GM23248 (cell line): ENCODE data around the gene NDUFA3. TPM values are rescaled to one million over a fixed set of nuclear protein-coding genes. Genes with fewer than 3 reads are reported as not detected.

Source experiments
- DNase-seq: peaks from one replicate; pipeline ENCODE4 v3.0.0-alpha.2; 2015
- H2AFZ ChIP-seq: fragments of 200-600 bp; sonication (generic); 2 replicates; pipeline ENCODE4 v1.6.1; 2016; ENCODE audit warnings: antibody characterized with exemption
- H3F3A ChIP-seq: fragments of 200-600 bp; sonication (generic); 2 replicates; pipeline ENCODE4 v1.6.1; 2016; ENCODE audit warnings: mild to moderate bottlenecking, antibody characterized with exemption, mixed run types; ENCODE audit not compliant: insufficient read depth
- H3K27ac ChIP-seq: fragments of 200-600 bp; sonication (generic); 2 replicates; pipeline ENCODE4 v1.5.1; 2016; ENCODE audit warnings: mild to moderate bottlenecking
- H3K27me3 ChIP-seq: fragments of 200-600 bp; sonication (generic); replicated peaks from 2 replicates; pipeline ENCODE4 v1.6.1; 2016; ENCODE audit warnings: mild to moderate bottlenecking; ENCODE audit not compliant: insufficient read depth
- H3K36me3 ChIP-seq: fragments of 200-600 bp; sonication (generic); 2 replicates; pipeline ENCODE4 v1.6.1; 2016; ENCODE audit warnings: low read depth, mild to moderate bottlenecking
- H3K4me1 ChIP-seq: fragments of 200-600 bp; sonication (generic); 2 replicates; pipeline ENCODE4 v1.6.1; 2016; ENCODE audit warnings: mild to moderate bottlenecking; ENCODE audit not compliant: insufficient read depth
- H3K4me2 ChIP-seq: fragments of 200-600 bp; sonication (generic); one replicate; pipeline ENCODE4 v1.6.1; 2016; ENCODE audit warnings: mild to moderate bottlenecking; ENCODE audit not compliant: unreplicated experiment
- H3K4me3 ChIP-seq: fragments of 200-600 bp; sonication (generic); 2 replicates; pipeline ENCODE4 v1.5.1; 2016; ENCODE audit warnings: mild to moderate bottlenecking
- H3K79me2 ChIP-seq: fragments of 200-600 bp; sonication (generic); 2 replicates; pipeline ENCODE4 v1.6.1; 2016; ENCODE audit warnings: mild to moderate bottlenecking; ENCODE audit not compliant: insufficient read depth
- H3K9ac ChIP-seq: fragments of 200-600 bp; sonication (generic); 2 replicates; pipeline ENCODE4 v1.6.1; 2016; ENCODE audit warnings: mild to moderate bottlenecking
- H3K9me2 ChIP-seq: fragments of 200-600 bp; sonication (generic); 2 replicates; pipeline ENCODE4 v1.6.1; 2016; ENCODE audit warnings: mixed run types, mild to moderate bottlenecking, moderate library complexity; ENCODE audit not compliant: insufficient read depth
- H3K9me3 ChIP-seq: fragments of 200-600 bp; sonication (generic); one replicate; pipeline ENCODE4 v1.6.1; 2017; ENCODE audit warnings: low read depth
- H4K20me1 ChIP-seq: fragments of 200-600 bp; sonication (generic); 2 replicates; pipeline ENCODE4 v1.6.0; 2016; ENCODE audit not compliant: insufficient read depth
- EZH2 ChIP-seq: fragments of 200-600 bp; sonication (generic); IDR thresholded peaks from 2 replicates; pipeline ENCODE4 v1.6.1; 2018; ENCODE audit warnings: antibody characterized with exemption, mild to moderate bottlenecking; ENCODE audit not compliant: insufficient read depth, poor library complexity, severe bottlenecking
- EZH2phosphoT487 ChIP-seq: fragments of 200-600 bp; sonication (generic); IDR thresholded peaks from 2 replicates; pipeline ENCODE4 v1.6.1; 2018; ENCODE audit warnings: antibody characterized with exemption, moderate library complexity, mild to moderate bottlenecking, low read depth; ENCODE audit not compliant: insufficient read depth
- WGBS, 2 experiments: methylation state at CpG; one replicate each; pipeline ENCODE4 v1.1.6; 2015 to 2017; ENCODE audit warnings: low lambda C conversion rate in 2 of 2, low coverage in 1 of 2; ENCODE audit errors: missing lambda C conversion rate in 2 of 2; 5-methylcytosine and 5-hydroxymethylcytosine counted together
- in situ Hi-C: fragments of 300-500 bp; cut with MboI; formaldehyde crosslinking; loops from 2 replicates; pipeline ENCODE4 v1.15.0; 2020
- polyA plus RNA-seq: library from polyadenylated mRNA; unstranded; fragments of >200 nt; fragmentation: Nextera tagmentation; extraction: Ambion mirVana; gene quantifications from 2 replicates; pipeline ENCODE4 v1.2.1, GENCODE V29; 2016
- total RNA-seq: library from RNA; depleted of rRNA; stranded (reverse); fragments of >200 nt; shearing (Covaris generic); gene quantifications from 2 replicates; pipeline ENCODE4 v1.2.3, GENCODE V29; 2014

Gene NDUFA3
- total and polyA plus RNA-seq, 2 experiments from 2014 or later = 15.1 to 198 TPM

GRCh38 chr19:54105796-54106195 lies 3.1 kb downstream of the NDUFA3 start:
- H3K79me2 ChIP-seq = peaks cover 37% of the 10 kb centered on the region
- H3K9me2 ChIP-seq = no peaks in the 10 kb centered on the region
- no peaks in the 10 kb centered on the region for H3K4me1 ChIP-seq
- H3K9ac ChIP-seq = no peak overlapping the region
- H3K9me3 ChIP-seq = no peaks in the 10 kb centered on the region
- no peaks in the 10 kb centered on the region for H3K27me3 ChIP-seq
- no peak overlapping the region for H3K4me3 ChIP-seq
- peaks cover 4% of the 10 kb centered on the region; the same call in 1 of the 2 replicates for H3K36me3 ChIP-seq
- no peak for DNase-seq
- H4K20me1 ChIP-seq = no peaks in the 10 kb centered on the region
- H3K27ac ChIP-seq = no peak overlapping the region
- TF ChIP-seq EZH2phosphoT487 (no peak), EZH2 (no peak)
- no peaks in the 10 kb centered on the region for H3F3A ChIP-seq
- no peak overlapping the region for H3K4me2 ChIP-seq
- 92 to 93% methylated on average over 10 of the region's 10 CpGs for WGBS, 2 experiments
- in situ Hi-C loops = no loop called here
- no peak overlapping the region for H2AFZ ChIP-seq

- Histone ChIP-seq H3K4me2 (no peak overlapping the region), H3K4me3 (no peak overlapping the region), H4K20me1 (no peaks in the 10 kb centered on the region), H2AFZ (no peak overlapping the region), H3K79me2 (peaks cover 39% of the 10 kb centered on the region), H3K4me1 (no peaks in the 10 kb centered on the region), H3K36me3 (peaks cover 4% of the 10 kb centered on the region; the same call in 1 of the 2 replicates), H3K27me3 (no peaks in the 10 kb centered on the region), H3K27ac (no peak overlapping the region), H3K9me3 (no peaks in the 10 kb centered on the region), H3K9me2 (no peaks in the 10 kb centered on the region), H3K9ac (no peak overlapping the region), H3F3A (no peaks in the 10 kb centered on the region)
- in situ Hi-C loops = no loop called here
- no peak for DNase-seq
- 78 to 84% methylated on average over 15 of the region's 15 CpGs for WGBS, 2 experiments
- TF ChIP-seq EZH2phosphoT487 = no peak
- TF ChIP-seq EZH2 = no peak
Observed at GRCh38 chr19:54106716-54107115, 4.1 kb downstream of the NDUFA3 start.

- Histone ChIP-seq H3K9me3 (no peaks in the 10 kb centered on the region), H3K9ac (no peak overlapping the region), H3K9me2 (no peaks in the 10 kb centered on the region), H3K4me2 (no peak overlapping the region), H4K20me1 (no peaks in the 10 kb centered on the region), H3K4me1 (no peaks in the 10 kb centered on the region), H3K27ac (no peak overlapping the region), H3F3A (no peaks in the 10 kb centered on the region), H2AFZ (no peak overlapping the region), H3K27me3 (no peaks in the 10 kb centered on the region), H3K4me3 (no peak overlapping the region), H3K36me3 (peaks cover 4% of the 10 kb centered on the region; the same call in 1 of the 2 replicates), H3K79me2 (peaks cover 47% of the 10 kb centered on the region)
- 84 to 86% methylated on average over 18 to 21 of the region's 21 CpGs for WGBS, 2 experiments
- in situ Hi-C loops = no loop called here
- DNase-seq = no peak
- TF ChIP-seq EZH2phosphoT487 = no peak
- no peak for TF ChIP-seq EZH2
Observed at GRCh38 chr19:54107876-54108490, 5.3 kb downstream of the NDUFA3 start.

- no peaks in the 10 kb centered on the region for H3K4me1 ChIP-seq
- peaks cover 4% of the 10 kb centered on the region; the same call in 1 of the 2 replicates for H3K36me3 ChIP-seq
- DNase-seq = no peak
- in situ Hi-C loops = no loop called here
- H2AFZ ChIP-seq = no peak overlapping the region
- WGBS, 2 experiments = 81 to 87% methylated on average over 7 of the region's 7 CpGs
- H3K9ac ChIP-seq = no peak overlapping the region
- no peaks in the 10 kb centered on the region for H3F3A ChIP-seq
- H3K4me2 ChIP-seq = no peak overlapping the region
- H3K79me2 ChIP-seq = peaks cover 47% of the 10 kb centered on the region
- H3K27me3 ChIP-seq = no peaks in the 10 kb centered on the region
- no peaks in the 10 kb centered on the region for H4K20me1 ChIP-seq
- no peak overlapping the region for H3K27ac ChIP-seq
- TF ChIP-seq EZH2 (no peak), EZH2phosphoT487 (no peak)
- no peak overlapping the region for H3K4me3 ChIP-seq
- no peaks in the 10 kb centered on the region for H3K9me3 ChIP-seq
- no peaks in the 10 kb centered on the region for H3K9me2 ChIP-seq
Observed at GRCh38 chr19:54108496-54108895, 5.8 kb downstream of the NDUFA3 start.
